SK-N-SH (cell line): ENCODE measurements around the gene PCSK6. TPM values are rescaled to one million over a fixed set of nuclear protein-coding genes. Genes with fewer than 3 reads are reported as not detected.

ENCODE experiments used
- CTCF ChIA-PET: fragments of 300-600, 350-600 bp; formaldehyde crosslinking; extraction: SDS; loops from one replicate; lab custom pipeline; 2021; lab: Yijun Ruan, JAX
- POLR2A ChIA-PET: fragments of 350-600 bp; sonication (Branson Sonifier 250); formaldehyde crosslinking; extraction: SDS; loops from one replicate; lab custom pipeline; 2020; ENCODE audit warnings: antibody characterized with exemption, inconsistent platforms; lab: Yijun Ruan, JAX
- DNase-seq: peaks from one replicate; pipeline ENCODE4 v3.0.0; 2012
- H2AFZ ChIP-seq: fragments of 200-600 bp; sonication (generic); 2 replicates; pipeline ENCODE4 v1.8.1; 2016; ENCODE audit warnings: antibody characterized with exemption, mild to moderate bottlenecking, low read depth
- H3F3A ChIP-seq: fragments of 200-600 bp; sonication (generic); replicated peaks from 2 replicates; pipeline ENCODE3; 2016; ENCODE audit warnings: antibody characterized with exemption, mild to moderate bottlenecking; ENCODE audit not compliant: insufficient read depth
- H3K27ac ChIP-seq, 2 experiments: fragments of 200-500 bp in 1 of 2; fragments of 200-600 bp in 1 of 2; sonication (Bioruptor generic) in 1 of 2; sonication (generic), shearing (Covaris generic) in 1 of 2; 2 replicates each; pipeline versions ENCODE4 v1.5.1 to v1.6.1; 2014 to 2016; ENCODE audit warnings: low read depth in 2 of 2, inconsistent platforms in 1 of 2, low read length in 1 of 2, mild to moderate bottlenecking in 1 of 2, mixed read lengths in 1 of 2
- H3K27me3 ChIP-seq: fragments of 200-600 bp; sonication (generic), shearing (Covaris generic); 2 replicates; pipeline ENCODE4 v1.6.1; 2016; ENCODE audit warnings: mixed run types; ENCODE audit not compliant: insufficient read depth
- H3K36me3 ChIP-seq, 2 experiments: fragments of 200-500 bp in 1 of 2; fragments of 200-600 bp in 1 of 2; sonication (Bioruptor generic) in 1 of 2; sonication (generic) in 1 of 2; replicated peaks in 1 of 2; 2 replicates each; pipeline versions ENCODE3 to v1.5.1; 2014 to 2016; ENCODE audit warnings: low read length in 1 of 2, mild to moderate bottlenecking in 1 of 2; ENCODE audit not compliant: insufficient read depth in 2 of 2, control insufficient read depth in 1 of 2
- H3K4me1 ChIP-seq, 2 experiments: fragments of 200-500 bp in 1 of 2; fragments of 200-600 bp in 1 of 2; sonication (Bioruptor generic) in 1 of 2; sonication (generic), shearing (Covaris generic) in 1 of 2; 2 replicates each; pipeline versions ENCODE4 v1.5.1 to v1.6.1; 2014 to 2016; ENCODE audit warnings: low read depth in 1 of 2, low read length in 1 of 2, mixed run types in 1 of 2; ENCODE audit not compliant: insufficient read depth in 2 of 2, control insufficient read depth in 1 of 2
- H3K4me2 ChIP-seq: fragments of 200-600 bp; sonication (generic), shearing (Covaris generic); 2 replicates; pipeline ENCODE4 v1.6.1; 2017; ENCODE audit warnings: mixed run types
- H3K4me3 ChIP-seq, 2 experiments: fragments of 200-500 bp in 1 of 2; fragments of 200-600 bp in 1 of 2; sonication (Bioruptor generic) in 1 of 2; sonication (generic), shearing (Covaris generic) in 1 of 2; 2 replicates each; pipeline versions ENCODE4 v1.5.1 to v1.8.1; 2014 to 2016; ENCODE audit warnings: low read depth in 2 of 2, inconsistent platforms in 1 of 2, low read length in 1 of 2, mild to moderate bottlenecking in 1 of 2, mixed read lengths in 1 of 2, moderate library complexity in 1 of 2
- H3K79me2 ChIP-seq: fragments of 200-600 bp; sonication (generic); 2 replicates; pipeline ENCODE4 v1.8.1; 2017; ENCODE audit warnings: mild to moderate bottlenecking; ENCODE audit not compliant: insufficient read depth
- H3K9ac ChIP-seq: fragments of 200-600 bp; sonication (generic); 2 replicates; pipeline ENCODE4 v1.6.1; 2017; ENCODE audit warnings: mixed run types
- H3K9me2 ChIP-seq: fragments of 200-600 bp; sonication (generic); 2 replicates; pipeline ENCODE4 v1.6.1; 2017; ENCODE audit warnings: mixed run types
- H3K9me3 ChIP-seq: fragments of 200-600 bp; sonication (generic); 2 replicates; pipeline ENCODE4 v1.6.1; 2017; ENCODE audit warnings: mixed run types, mild to moderate bottlenecking, moderate library complexity
- H4K20me1 ChIP-seq: fragments of 200-600 bp; sonication (generic); 2 replicates; pipeline ENCODE4 v1.6.1; 2017; ENCODE audit warnings: mild to moderate bottlenecking, mixed run types; ENCODE audit not compliant: insufficient read depth
- JUND ChIP-seq: IDR thresholded peaks from 2 replicates; pipeline ENCODE4 v1.4.0; 2012
- MXI1 ChIP-seq: IDR thresholded peaks from 2 replicates; pipeline ENCODE4 v1.6.1; 2012; ENCODE audit warnings: mild to moderate bottlenecking, low read depth, low read length, improper control_type of control experiment
- NRF1 ChIP-seq: IDR thresholded peaks from 2 replicates; pipeline ENCODE4 v1.6.1; 2012; ENCODE audit warnings: low read depth, mild to moderate bottlenecking, low read length
- RFX5 ChIP-seq: IDR thresholded peaks from 2 replicates; pipeline ENCODE4 v1.6.1; 2012; ENCODE audit warnings: mild to moderate bottlenecking, improper control_type of control experiment, low read length
- SIN3A ChIP-seq: IDR thresholded peaks from 2 replicates; pipeline ENCODE4 v1.6.1; 2012; ENCODE audit warnings: low read depth, mild to moderate bottlenecking, low read length, moderate library complexity, borderline replicate concordance
- TCF12 ChIP-seq: IDR thresholded peaks from 2 replicates; pipeline ENCODE4 v1.4.0; 2012
- YY1 ChIP-seq: IDR thresholded peaks from 2 replicates; pipeline ENCODE4 v1.4.0; 2012; ENCODE audit warnings: low read depth, mild to moderate bottlenecking
- WGBS: methylation state at CpG from one replicate; pipeline ENCODE4 v1.1.6; 2017; ENCODE audit warnings: low lambda C conversion rate; 5-methylcytosine and 5-hydroxymethylcytosine counted together
- polyA plus RNA-seq, 3 experiments: library from polyadenylated mRNA; depleted of rRNA; stranded (reverse); fragments of >200 nt; gene quantifications; 2 replicates each; pipeline ENCODE4 v1.2.3, GENCODE V29; 2012
- TF ChIP-seq, protein P1 (sequence below): fragments of 200-600 bp; sonication (generic); IDR thresholded peaks from 2 replicates; pipeline ENCODE4 v1.6.1; 2017; ENCODE audit warnings: antibody characterized with exemption, mild to moderate bottlenecking, moderate library complexity
- TF ChIP-seq, protein P2 (sequence below): fragments of 150-350 bp; IDR thresholded peaks from 2 replicates; pipeline ENCODE4 v1.6.1; 2017; ENCODE audit warnings: antibody characterized with exemption, low read length, low read depth, borderline replicate concordance

Gene PCSK6
- polyA plus RNA-seq, 1 of the 3 experiments (the other 2 are of a cell fraction): 0.03 TPM

DNA sequence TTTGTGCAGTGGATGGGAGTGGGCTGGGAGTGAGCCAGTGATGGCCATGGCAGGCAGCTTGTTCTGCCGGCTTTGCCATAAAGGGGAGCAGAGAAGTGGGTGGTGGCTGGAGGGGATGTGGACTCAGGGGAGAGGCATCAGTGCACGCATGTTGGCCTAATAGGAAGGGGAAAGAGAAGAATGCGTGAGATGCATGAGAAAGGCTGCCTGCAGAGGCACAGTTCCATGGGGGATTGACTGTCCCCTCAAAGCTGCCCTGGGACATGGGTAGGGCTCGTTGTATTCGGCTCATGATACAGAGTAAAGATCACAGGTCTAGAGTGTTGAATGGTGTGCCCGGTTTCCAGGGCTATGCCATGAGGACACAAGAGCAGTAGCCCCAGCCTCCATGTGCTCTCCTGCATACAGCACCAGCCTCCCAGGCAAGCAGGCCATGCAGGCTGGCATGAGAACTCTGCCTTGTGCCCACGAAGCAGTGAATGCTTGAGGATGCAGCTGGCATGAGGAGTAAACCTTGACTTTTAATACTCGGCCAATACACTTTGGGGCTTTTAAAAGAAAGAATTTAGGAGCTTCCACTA is 126.4 kb downstream of the PCSK6 start:
- H3K27ac ChIP-seq: no peak overlapping the region
- ChIA-PET POLR2A (no interaction called here), CTCF (no interaction called here)
- no peaks in the 10 kb centered on the region for H3K9me2 ChIP-seq
- no peak overlapping the region for H3K9ac ChIP-seq
- peaks cover 0 to 2% of the 10 kb centered on the region in 2 experiments; a peak in 1 of 4 replicates for H3K4me1 ChIP-seq
- H3K27me3 ChIP-seq: no peaks in the 10 kb centered on the region
- no peak overlapping the region for H3K4me2 ChIP-seq
- no peaks in the 10 kb centered on the region for H3K9me3 ChIP-seq
- no peak overlapping the region for H2AFZ ChIP-seq
- 43% methylated on average over 8 of the region's 8 CpGs for WGBS
- H3K36me3 ChIP-seq: no peaks in the 10 kb centered on the region
- H3K79me2 ChIP-seq: no peaks in the 10 kb centered on the region
- no peaks in the 10 kb centered on the region for H3F3A ChIP-seq
- H3K4me3 ChIP-seq: no peak overlapping the region
- no peaks in the 10 kb centered on the region for H4K20me1 ChIP-seq
- TF ChIP-seq, protein P1, sequence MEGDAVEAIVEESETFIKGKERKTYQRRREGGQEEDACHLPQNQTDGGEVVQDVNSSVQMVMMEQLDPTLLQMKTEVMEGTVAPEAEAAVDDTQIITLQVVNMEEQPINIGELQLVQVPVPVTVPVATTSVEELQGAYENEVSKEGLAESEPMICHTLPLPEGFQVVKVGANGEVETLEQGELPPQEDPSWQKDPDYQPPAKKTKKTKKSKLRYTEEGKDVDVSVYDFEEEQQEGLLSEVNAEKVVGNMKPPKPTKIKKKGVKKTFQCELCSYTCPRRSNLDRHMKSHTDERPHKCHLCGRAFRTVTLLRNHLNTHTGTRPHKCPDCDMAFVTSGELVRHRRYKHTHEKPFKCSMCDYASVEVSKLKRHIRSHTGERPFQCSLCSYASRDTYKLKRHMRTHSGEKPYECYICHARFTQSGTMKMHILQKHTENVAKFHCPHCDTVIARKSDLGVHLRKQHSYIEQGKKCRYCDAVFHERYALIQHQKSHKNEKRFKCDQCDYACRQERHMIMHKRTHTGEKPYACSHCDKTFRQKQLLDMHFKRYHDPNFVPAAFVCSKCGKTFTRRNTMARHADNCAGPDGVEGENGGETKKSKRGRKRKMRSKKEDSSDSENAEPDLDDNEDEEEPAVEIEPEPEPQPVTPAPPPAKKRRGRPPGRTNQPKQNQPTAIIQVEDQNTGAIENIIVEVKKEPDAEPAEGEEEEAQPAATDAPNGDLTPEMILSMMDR: no peak
- TF ChIP-seq, protein P2, sequence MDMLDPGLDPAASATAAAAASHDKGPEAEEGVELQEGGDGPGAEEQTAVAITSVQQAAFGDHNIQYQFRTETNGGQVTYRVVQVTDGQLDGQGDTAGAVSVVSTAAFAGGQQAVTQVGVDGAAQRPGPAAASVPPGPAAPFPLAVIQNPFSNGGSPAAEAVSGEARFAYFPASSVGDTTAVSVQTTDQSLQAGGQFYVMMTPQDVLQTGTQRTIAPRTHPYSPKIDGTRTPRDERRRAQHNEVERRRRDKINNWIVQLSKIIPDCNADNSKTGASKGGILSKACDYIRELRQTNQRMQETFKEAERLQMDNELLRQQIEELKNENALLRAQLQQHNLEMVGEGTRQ: no peak
- TF ChIP-seq JUND: no peak
- TF ChIP-seq YY1: no peak
- DNase-seq: no peak

DNA sequence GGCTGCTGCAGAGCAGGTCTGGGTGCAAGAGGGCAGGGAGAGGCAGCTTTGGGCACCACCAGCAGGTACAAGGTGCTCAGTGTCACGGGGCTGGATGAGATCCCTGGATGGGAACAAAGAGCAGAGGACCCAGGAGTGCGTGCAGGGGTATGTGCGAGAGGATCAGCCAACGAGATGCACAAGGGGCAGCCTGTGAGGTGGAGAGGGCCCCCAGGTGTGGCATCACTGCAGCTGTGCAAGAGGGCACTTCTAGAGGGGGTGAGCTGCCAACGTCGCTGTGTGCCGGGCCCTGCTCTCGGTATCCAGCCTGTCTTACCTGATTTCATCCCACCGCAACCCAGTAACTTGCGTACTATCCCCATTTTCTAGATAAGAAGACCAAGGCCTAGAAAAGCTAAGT is 127.1 kb downstream of the PCSK6 start:
- no peak for DNase-seq
- H3K9me2 ChIP-seq: no peaks in the 10 kb centered on the region
- H3K4me2 ChIP-seq: no peak overlapping the region
- no peaks in the 10 kb centered on the region for H3K79me2 ChIP-seq
- H3K9ac ChIP-seq: no peak overlapping the region
- H2AFZ ChIP-seq: no peak overlapping the region
- no peaks in the 10 kb centered on the region for H3K9me3 ChIP-seq
- H4K20me1 ChIP-seq: no peaks in the 10 kb centered on the region
- CTCF ChIA-PET: no interaction called here
- POLR2A ChIA-PET: no interaction called here
- no peak overlapping the region for H3K27ac ChIP-seq
- H3K27me3 ChIP-seq: no peaks in the 10 kb centered on the region
- no peak overlapping the region for H3K4me3 ChIP-seq
- 67% methylated on average over 10 of the region's 10 CpGs for WGBS
- no peaks in the 10 kb centered on the region for H3K36me3 ChIP-seq
- TF ChIP-seq, protein P2: no peak
- no peak for TF ChIP-seq NRF1
- no peak for TF ChIP-seq RFX5
- TF ChIP-seq MXI1: no peak
- no peak for TF ChIP-seq TCF12
- no peak for TF ChIP-seq SIN3A
- TF ChIP-seq JUND: no peak
- H3F3A ChIP-seq: no peaks in the 10 kb centered on the region
- peaks cover 0 to 2% of the 10 kb centered on the region in 2 experiments; a peak in 1 of 4 replicates for H3K4me1 ChIP-seq
